NCI-H748 treated with DMSO at 0.1 percent for 48 hours (cell line): ENCODE results near the gene FILIP1L.

ENCODE experiments used
- DNase-seq: peaks from one replicate; lab custom pipeline; 2025; lab: John Stamatoyannopoulos, UW

Gene FILIP1L

GRCh38 chr3:100114413-100115030 is at the start of gene FILIP1L:
TSS of gene FILIP1L (minus strand) at chr3:100114501.
- DNase-seq, result no peak

- no peak for DNase-seq
Measured at GRCh38 chr3:100163787-100164186, 49.5 kb upstream of the FILIP1L start.

- DNase-seq, result no peak
Measured at GRCh38 chr3:100160521-100160920, 46.2 kb upstream of the FILIP1L start.

- DNase-seq, result no peak
Measured at GRCh38 chr3:100159331-100160153, 45.2 kb upstream of the FILIP1L start.

GRCh38 chr3:100158918-100159330 is 44.6 kb upstream of the FILIP1L start:
- no peak for DNase-seq

GRCh38 chr3:100157685-100158084 is 43.4 kb upstream of the FILIP1L start:
- DNase-seq, result no peak

GRCh38 chr3:100155590-100155989 is 41.3 kb upstream of the FILIP1L start:
- no peak for DNase-seq

GRCh38 chr3:100155128-100155527 is 40.8 kb upstream of the FILIP1L start:
- DNase-seq, result no peak

- no peak for DNase-seq
Measured at GRCh38 chr3:100154171-100154570, 39.9 kb upstream of the FILIP1L start.

- no peak for DNase-seq
Measured at GRCh38 chr3:100151024-100151707, 36.9 kb upstream of the FILIP1L start.

- DNase-seq, result no peak
Measured at GRCh38 chr3:100150473-100150872, 36.2 kb upstream of the FILIP1L start.

GRCh38 chr3:100149713-100150415 is 35.6 kb upstream of the FILIP1L start:
- no peak for DNase-seq

GRCh38 chr3:100149130-100149529 is 34.8 kb upstream of the FILIP1L start:
- no peak for DNase-seq

- no peak for DNase-seq
Measured at GRCh38 chr3:100144255-100144866, 30.1 kb upstream of the FILIP1L start.

- no peak for DNase-seq
Measured at GRCh38 chr3:100141586-100141985, 27.3 kb upstream of the FILIP1L start.

- no peak for DNase-seq
Measured at GRCh38 chr3:100140976-100141375, 26.7 kb upstream of the FILIP1L start.

GRCh38 chr3:100136921-100137320 is 22.6 kb upstream of the FILIP1L start:
- DNase-seq, result no peak

GRCh38 chr3:100131241-100131640 is 16.9 kb upstream of the FILIP1L start:
- DNase-seq, result no peak

- no peak for DNase-seq
Measured at GRCh38 chr3:100129941-100130340, 15.6 kb upstream of the FILIP1L start.

GRCh38 chr3:100128565-100128964 is 14.3 kb upstream of the FILIP1L start:
- DNase-seq, result no peak

- no peak for DNase-seq
Measured at GRCh38 chr3:100127792-100128191, 13.5 kb upstream of the FILIP1L start.
